ENCODE measurements around the gene TBC1D16. TPM values are rescaled to one million over a fixed set of nuclear protein-coding genes. Genes with fewer than 3 reads are reported as not detected.

TBC1D16 gene
- total RNA-seq, 1 donor from 2014 or later, result 55.6 TPM

GRCh38 chr17:79991140-79991923, 44.3 kb downstream of the TBC1D16 start:
- H3K4me3 ChIP-seq, result peak overlapping the region; percentile 44 to 54
- TF ChIP-seq CTCF (IDR thresholded peaks at IDR 0.05), result peak; percentile 35 to 69 (median 62)
- DNase-seq (ENCODE audit: low spot score in 2 of 2), result peak in 1 of 2 donors; percentile 78
- H3K27me3 ChIP-seq, result no peaks in the 10 kb centered on the region
- H3K4me1 ChIP-seq, result peaks cover 5 to 13% of the 10 kb centered on the region in 2 donors
- H3K36me3 ChIP-seq, result no peaks in the 10 kb centered on the region
- no peaks in the 10 kb centered on the region for H3K9me3 ChIP-seq
- intact Hi-C loops (cut with DNase I), result loop anchor here (2.0 kb wide), 1 partner anchor 201 kb away; no protein-coding TSS in a partner anchor
- H3K27ac ChIP-seq, result no peak overlapping the region

GRCh38 chr17:79990704-79991103, 45.0 kb downstream of the TBC1D16 start:
- Histone ChIP-seq H3K36me3 (no peaks in the 10 kb centered on the region), H3K9me3 (no peaks in the 10 kb centered on the region), H3K4me1 (peaks cover 5 to 13% of the 10 kb centered on the region in 2 donors), H3K4me3 (no peak overlapping the region), H3K27ac (no peak overlapping the region), H3K27me3 (no peaks in the 10 kb centered on the region)
- TF ChIP-seq CTCF (IDR thresholded peaks at IDR 0.05), result no peak
- intact Hi-C loops (cut with DNase I), result loop anchor here (2.0 kb wide), 1 partner anchor 200 kb away; no protein-coding TSS in a partner anchor
- no peak for DNase-seq (ENCODE audit: low spot score in 2 of 2)

- Histone ChIP-seq H3K27ac (no peak overlapping the region), H3K36me3 (no peaks in the 10 kb centered on the region), H3K9me3 (no peaks in the 10 kb centered on the region), H3K4me3 (no peak overlapping the region), H3K4me1 (peaks cover 5 to 13% of the 10 kb centered on the region in 2 donors), H3K27me3 (no peaks in the 10 kb centered on the region)
- intact Hi-C loops (cut with DNase I), result loop anchor here (2.0 kb wide), 1 partner anchor 199 kb away; no protein-coding TSS in a partner anchor
- TF ChIP-seq CTCF (IDR thresholded peaks at IDR 0.05), result no peak
- DNase-seq (ENCODE audit: low spot score in 2 of 2), result no peak
Observed at GRCh38 chr17:79990051-79990592, 45.5 kb downstream of the TBC1D16 start.

GRCh38 chr17:79989106-79989835, 46.4 kb downstream of the TBC1D16 start:
- no peaks in the 10 kb centered on the region for H3K36me3 ChIP-seq
- intact Hi-C loops (cut with DNase I), result loop anchor here (2.0 kb wide), 1 partner anchor 246 kb away; no protein-coding TSS in a partner anchor
- no peak overlapping the region for H3K4me3 ChIP-seq
- H3K27me3 ChIP-seq, result no peaks in the 10 kb centered on the region
- no peak overlapping the region for H3K27ac ChIP-seq
- TF ChIP-seq CTCF (IDR thresholded peaks at IDR 0.05), result no peak
- DNase-seq (ENCODE audit: low spot score in 2 of 2), result no peak
- peaks cover 5 to 13% of the 10 kb centered on the region in 2 donors for H3K4me1 ChIP-seq
- H3K9me3 ChIP-seq, result no peaks in the 10 kb centered on the region

GRCh38 chr17:79988185-79988971, 47.3 kb downstream of the TBC1D16 start:
- Histone ChIP-seq H3K9me3 (no peaks in the 10 kb centered on the region), H3K4me3 (no peak overlapping the region), H3K36me3 (no peaks in the 10 kb centered on the region), H3K4me1 (peaks cover 5 to 13% of the 10 kb centered on the region in 2 donors), H3K27me3 (no peaks in the 10 kb centered on the region), H3K27ac (no peak overlapping the region)
- no peak for DNase-seq (ENCODE audit: low spot score in 2 of 2)
- TF ChIP-seq CTCF (IDR thresholded peaks at IDR 0.05), result no peak
- intact Hi-C loops (cut with DNase I), result loop anchor here (2.0 kb wide), 1 partner anchor 246 kb away; no protein-coding TSS in a partner anchor
